ENCODE results near the gene TUBB4B. TPM values are rescaled to one million over a fixed set of nuclear protein-coding genes. Genes with fewer than 3 reads are reported as not detected.
"Not testable (repeated sequence)": the region's sequence is repeated elsewhere in the genome, so short reads cannot be mapped to it uniquely, and the experiment has no call there.

TUBB4B gene
- total RNA-seq, 2 donors from 2014 or later: 332 to 432 TPM

DNA sequence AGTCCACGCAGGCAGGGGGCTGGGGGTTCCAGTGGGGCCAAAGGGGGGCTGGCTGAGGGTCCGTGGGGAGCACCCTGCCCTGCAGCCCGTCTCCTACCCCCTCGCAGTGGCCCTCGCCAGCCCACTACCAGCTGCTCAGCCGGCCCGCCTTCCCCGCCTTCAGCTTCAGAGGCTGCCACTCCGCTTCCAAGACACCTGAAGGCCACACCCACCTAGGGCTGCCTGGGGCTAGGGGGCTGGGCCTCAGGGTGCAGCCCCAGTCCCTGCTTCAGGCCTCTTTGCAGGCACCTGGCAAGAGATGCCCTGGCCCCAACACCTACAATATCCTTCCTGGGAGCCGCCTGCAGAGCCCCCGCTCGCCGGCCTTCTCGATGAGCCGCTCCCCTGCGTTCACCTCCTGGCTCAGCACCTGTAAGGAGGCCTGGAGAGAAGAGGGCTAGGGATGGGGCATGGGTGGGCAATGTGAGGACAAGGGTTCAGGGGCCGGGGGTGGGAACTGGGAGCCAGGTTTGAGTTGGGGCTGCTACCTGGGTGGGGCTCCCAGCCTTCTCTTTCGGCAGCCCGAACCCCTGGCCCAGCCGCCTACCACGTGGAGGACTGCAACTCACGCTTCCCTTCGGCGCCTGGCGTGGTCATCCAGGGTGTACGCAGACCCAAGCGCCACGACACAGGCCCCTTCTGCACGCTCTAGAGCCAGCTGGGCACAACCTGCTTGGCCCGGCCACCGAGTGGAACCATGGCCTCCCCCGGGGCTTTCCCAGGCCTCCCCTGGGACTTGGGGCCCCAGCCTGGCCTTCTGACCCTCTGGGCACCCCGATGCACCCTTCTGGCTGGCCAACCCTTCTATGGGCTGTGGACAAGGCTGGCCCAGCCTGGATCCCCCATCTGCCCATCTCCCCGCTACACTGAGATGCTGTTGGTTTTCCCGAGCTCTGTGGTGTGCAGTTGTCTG is 11.7 kb downstream of the TUBB4B start:
- H3K36me3 Mint-ChIP-seq: no peaks in the 10 kb centered on the region
- H3K27me3 Mint-ChIP-seq: no peaks in the 10 kb centered on the region
- peaks cover 5 to 10% of the 10 kb centered on the region in 2 donors for H3K4me1 Mint-ChIP-seq (ENCODE audit: low read depth in 2 of 2)

DNA sequence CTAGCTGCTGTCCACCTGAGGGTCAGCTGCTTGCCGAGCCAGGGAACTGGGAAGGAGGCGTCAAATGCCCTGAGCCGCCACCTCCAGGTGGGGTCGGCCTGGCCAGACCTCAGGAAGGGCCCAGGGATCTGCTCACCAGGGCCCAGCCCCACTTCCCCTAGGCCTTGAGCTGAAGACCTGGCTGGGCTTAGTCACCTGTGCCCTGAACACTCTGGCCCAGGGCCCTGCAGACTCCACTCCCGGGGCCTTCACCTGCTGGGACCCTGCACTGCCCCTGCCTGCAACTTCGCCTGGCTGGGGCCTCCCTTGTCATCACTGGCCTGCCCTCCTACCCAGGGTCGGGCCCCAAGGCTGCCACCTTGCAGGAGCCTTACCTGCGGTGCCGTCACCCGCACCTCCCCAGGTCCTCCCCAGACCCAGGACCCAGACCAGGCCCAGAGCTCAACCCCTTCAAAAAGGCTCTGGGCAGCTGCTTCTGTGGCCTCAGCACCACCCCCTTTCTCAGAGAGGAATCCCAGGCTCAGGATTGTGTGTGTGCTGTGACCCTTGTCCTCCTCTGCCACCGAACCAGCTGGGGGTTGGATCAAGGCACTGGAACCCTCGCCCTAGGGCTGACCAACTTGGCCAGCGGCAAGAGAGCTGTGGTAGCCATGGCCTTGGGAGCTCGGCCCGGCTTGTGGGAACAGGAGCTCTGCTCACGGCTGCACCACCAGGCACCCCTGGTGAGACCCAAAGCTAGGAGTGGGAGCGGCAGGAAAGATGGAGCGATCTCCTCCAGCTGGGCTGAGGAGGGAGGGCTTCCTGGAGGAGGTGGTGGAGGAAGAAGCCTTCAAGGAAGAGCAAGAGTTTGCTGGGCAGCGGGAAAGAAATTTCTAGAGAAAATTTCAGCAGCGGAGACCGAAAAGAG is 12.9 kb downstream of the TUBB4B start:
- no peaks in the 10 kb centered on the region for H3K27me3 Mint-ChIP-seq
- peak overlapping the region; percentile 83 for H3K4me3 Mint-ChIP-seq
- no peak for ATAC-seq
- no peaks in the 10 kb centered on the region for H3K9me3 Mint-ChIP-seq
- peaks cover 5 to 10% of the 10 kb centered on the region in 2 donors for H3K4me1 Mint-ChIP-seq (ENCODE audit: low read depth in 2 of 2)
- no peak for DNase-seq (ENCODE audit: low spot score)
- H3K27ac Mint-ChIP-seq: peak overlapping the region; percentile 44 to 78
- H3K36me3 Mint-ChIP-seq: no peaks in the 10 kb centered on the region

More for the DNA sequence above, 11.7 kb downstream of the TUBB4B start:
- Mint-ChIP-seq H3K27ac (no peak overlapping the region), H3K9me3 (no peaks in the 10 kb centered on the region), H3K4me3 (no peak overlapping the region)
- no peak for DNase-seq (ENCODE audit: low spot score)
- no peak for ATAC-seq

- Mint-ChIP-seq H3K9me3 (no peaks in the 10 kb centered on the region), H3K4me3 (peak within 1 kb of the TSS; percentile 83), H3K27ac (peak within 1 kb of the TSS; percentile 44 to 78), H3K27me3 (no peaks in the 10 kb centered on the region), H3K4me1 (ENCODE audit: low read depth in 2 of 2) (peaks cover 5 to 10% of the 10 kb centered on the region in 2 donors), H3K36me3 (no peaks in the 10 kb centered on the region)
- DNase-seq (ENCODE audit: low spot score) (peak; percentile 98), ATAC-seq (peak; percentile 91 to 97)
These were observed 13.7 kb downstream of the TUBB4B start, which contains the start of gene NELFB for GRCh38 chr9:137254624-137255447. NELFB (plus strand) TSS chr9:137255327.

DNA sequence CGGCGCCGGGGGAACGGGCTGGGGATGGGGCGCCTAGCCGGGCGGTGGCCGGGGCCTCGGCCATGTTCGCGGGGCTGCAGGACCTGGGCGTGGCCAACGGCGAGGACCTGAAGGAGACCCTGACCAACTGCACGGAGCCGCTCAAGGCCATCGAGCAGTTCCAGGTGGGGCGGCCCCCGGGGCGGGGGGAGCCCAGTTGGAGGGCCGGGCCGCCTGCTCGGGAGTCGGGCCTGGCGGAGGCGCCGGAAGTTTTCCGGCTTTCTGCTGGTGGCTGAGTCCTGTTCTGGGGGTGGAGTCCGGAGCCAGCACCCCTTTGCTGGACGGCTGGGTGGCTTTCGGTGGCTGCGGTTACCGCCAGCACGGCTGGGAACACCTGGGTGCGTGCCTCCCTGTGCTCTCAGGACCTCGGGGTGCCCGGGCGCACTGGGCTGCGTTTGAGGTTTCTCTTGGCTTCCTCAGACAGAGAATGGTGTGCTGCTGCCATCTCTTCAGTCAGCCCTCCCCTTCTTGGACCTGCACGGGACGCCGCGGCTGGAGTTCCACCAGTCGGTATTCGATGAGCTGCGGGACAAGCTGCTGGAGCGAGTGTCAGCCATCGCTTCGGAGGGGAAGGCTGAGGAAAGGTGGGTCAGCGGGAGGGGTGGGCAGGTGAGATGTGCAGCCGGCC is 14.5 kb downstream of the TUBB4B start:
- peaks cover 5 to 10% of the 10 kb centered on the region in 2 donors for H3K4me1 Mint-ChIP-seq (ENCODE audit: low read depth in 2 of 2)
- DNase-seq (ENCODE audit: low spot score) (no peak), ATAC-seq (peak in 1 of 2 donors; percentile 51)
- H3K9me3 Mint-ChIP-seq: no peaks in the 10 kb centered on the region
- peak overlapping the region; percentile 83 for H3K4me3 Mint-ChIP-seq
- no peaks in the 10 kb centered on the region for H3K36me3 Mint-ChIP-seq
- H3K27ac Mint-ChIP-seq: no peak overlapping the region
- no peaks in the 10 kb centered on the region for H3K27me3 Mint-ChIP-seq

DNA sequence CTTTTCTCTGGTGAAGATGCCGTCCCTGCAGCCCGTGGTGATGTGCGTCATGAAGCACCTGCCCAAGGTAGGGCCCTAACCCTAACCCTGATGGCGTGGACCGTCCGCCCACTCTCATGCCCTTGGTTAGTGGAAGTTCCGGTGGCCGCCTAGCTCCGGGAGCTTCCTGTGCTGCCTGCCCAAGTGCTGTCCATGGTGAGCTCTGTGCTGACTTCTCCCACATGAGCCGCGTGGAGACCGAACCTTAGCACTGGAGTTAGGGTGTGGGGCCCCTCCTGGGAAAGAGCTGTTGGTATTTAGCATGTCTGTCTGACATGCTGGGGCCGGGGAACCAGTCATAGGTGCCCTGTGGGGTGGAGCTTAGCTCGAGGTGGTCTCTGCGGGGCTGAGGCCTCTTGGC is 15.3 kb downstream of the TUBB4B start:
- Mint-ChIP-seq H3K4me3 (peak overlapping the region; percentile 83), H3K4me1 (ENCODE audit: low read depth in 2 of 2) (peaks cover 5 to 10% of the 10 kb centered on the region in 2 donors), H3K27ac (no peak overlapping the region), H3K36me3 (no peaks in the 10 kb centered on the region), H3K27me3 (no peaks in the 10 kb centered on the region), H3K9me3 (no peaks in the 10 kb centered on the region)
- ATAC-seq: no peak
- DNase-seq (ENCODE audit: low spot score): no peak

GRCh38 chr9:137256856-137257255 is 15.8 kb downstream of the TUBB4B start:
- no peak overlapping the region for H3K27ac Mint-ChIP-seq
- peak overlapping the region; percentile 15 for H3K4me3 Mint-ChIP-seq
- no peak for DNase-seq (ENCODE audit: low spot score)
- H3K36me3 Mint-ChIP-seq: peaks cover 5% of the 10 kb centered on the region
- H3K4me1 Mint-ChIP-seq (ENCODE audit: low read depth in 2 of 2): peaks cover 5 to 13% of the 10 kb centered on the region in 2 donors
- H3K27me3 Mint-ChIP-seq: no peaks in the 10 kb centered on the region
- no peak for ATAC-seq
- no peaks in the 10 kb centered on the region for H3K9me3 Mint-ChIP-seq

DNA sequence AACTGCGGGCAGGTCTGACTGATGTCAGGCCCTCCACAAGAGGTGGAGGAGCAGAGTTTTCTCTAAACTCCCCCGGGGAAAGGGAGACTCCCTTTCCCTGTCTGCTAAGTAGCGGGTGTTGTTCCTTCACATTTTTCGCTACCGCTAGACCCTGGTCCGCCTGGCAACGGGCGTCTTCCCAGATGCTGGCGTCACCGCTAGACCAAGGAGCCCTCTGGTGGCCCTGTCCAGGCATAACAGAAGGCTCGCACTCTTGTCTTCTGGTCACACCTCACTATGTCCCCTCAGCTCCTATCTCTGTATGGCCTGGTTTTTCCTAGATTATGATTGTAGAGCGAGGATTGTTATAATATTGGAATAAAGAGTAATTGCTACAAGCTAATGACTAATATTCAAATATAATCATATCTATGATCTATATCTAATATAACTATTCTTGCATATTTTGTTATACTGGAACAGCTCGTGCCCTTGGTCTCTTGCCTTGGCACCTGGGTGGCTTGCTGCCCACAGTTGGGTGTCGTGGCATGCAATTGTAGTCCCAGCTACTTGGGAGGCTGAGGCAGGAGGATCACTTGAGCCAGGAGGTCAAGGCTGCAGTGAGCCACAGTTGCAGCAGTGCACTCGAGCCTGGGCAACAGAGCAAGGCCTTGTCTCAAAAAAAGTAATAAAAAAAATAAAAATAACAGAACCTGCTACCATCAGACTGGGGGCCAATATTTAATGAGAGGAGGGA is 21.3 kb downstream of the TUBB4B start:
- H3K9me3 Mint-ChIP-seq; DNase-seq (ENCODE audit: low spot score); H3K4me3 Mint-ChIP-seq; H3K27me3 Mint-ChIP-seq; H3K27ac Mint-ChIP-seq; H3K4me1 Mint-ChIP-seq (ENCODE audit: low read depth in 2 of 2); ATAC-seq; H3K36me3 Mint-ChIP-seq: not testable (repeated sequence)

DNA sequence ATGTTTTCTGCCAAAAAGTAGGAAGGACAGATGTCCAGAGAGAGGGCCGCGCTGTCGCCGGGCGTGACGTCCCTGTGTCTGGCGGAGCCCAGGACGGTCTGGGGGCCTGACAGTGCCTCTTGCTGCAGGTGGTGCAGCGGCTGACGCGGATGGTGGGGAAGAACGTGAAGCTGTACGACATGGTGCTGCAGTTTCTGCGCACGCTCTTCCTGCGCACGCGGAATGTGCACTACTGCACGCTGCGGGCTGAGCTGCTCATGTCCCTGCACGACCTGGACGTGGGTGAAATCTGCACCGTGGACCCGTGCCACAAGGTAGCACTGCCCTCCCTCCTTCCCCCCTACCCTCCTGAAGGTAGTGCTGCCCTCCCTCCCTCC is 21.8 kb downstream of the TUBB4B start:
- no peaks in the 10 kb centered on the region for H3K27me3 Mint-ChIP-seq
- H3K4me1 Mint-ChIP-seq (ENCODE audit: low read depth in 2 of 2): peaks cover 0 to 3% of the 10 kb centered on the region in 2 donors
- no peaks in the 10 kb centered on the region for H3K9me3 Mint-ChIP-seq
- no peak for ATAC-seq
- H3K4me3 Mint-ChIP-seq: no peak overlapping the region
- H3K36me3 Mint-ChIP-seq: peaks cover 5% of the 10 kb centered on the region
- DNase-seq (ENCODE audit: low spot score): no peak
- H3K27ac Mint-ChIP-seq: no peak overlapping the region

GRCh38 chr9:137263506-137263905 is 22.4 kb downstream of the TUBB4B start:
- Mint-ChIP-seq H3K27ac (no peak overlapping the region), H3K4me3 (no peak overlapping the region), H3K9me3 (no peaks in the 10 kb centered on the region), H3K4me1 (ENCODE audit: low read depth in 2 of 2) (peaks cover 3 to 4% of the 10 kb centered on the region in 2 donors), H3K36me3 (peaks cover 8% of the 10 kb centered on the region), H3K27me3 (no peaks in the 10 kb centered on the region)
- DNase-seq (ENCODE audit: low spot score): no peak
- ATAC-seq: no peak

DNA sequence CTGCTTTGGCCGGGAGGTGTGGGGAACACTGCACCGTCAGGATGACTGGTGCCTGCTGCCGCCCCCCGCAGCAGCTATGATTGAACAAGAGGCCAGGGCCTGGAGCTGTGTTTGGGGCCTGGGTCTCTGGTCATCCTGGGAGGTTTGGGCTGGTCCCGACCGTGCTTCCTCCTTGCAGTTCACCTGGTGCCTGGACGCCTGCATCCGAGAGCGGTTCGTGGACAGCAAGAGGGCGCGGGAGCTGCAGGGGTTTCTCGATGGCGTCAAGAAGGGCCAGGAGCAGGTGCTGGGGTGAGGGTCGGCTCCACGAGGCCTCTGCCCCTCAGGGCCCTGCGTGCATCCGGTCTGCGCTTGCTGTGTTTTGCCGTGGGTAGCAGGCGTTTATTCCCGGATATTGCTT is 23.0 kb downstream of the TUBB4B start:
- H3K9me3 Mint-ChIP-seq: no peaks in the 10 kb centered on the region
- H3K27me3 Mint-ChIP-seq: no peaks in the 10 kb centered on the region
- no peak overlapping the region for H3K4me3 Mint-ChIP-seq
- H3K27ac Mint-ChIP-seq: no peak overlapping the region
- peaks cover 7% of the 10 kb centered on the region in 2 donors for H3K4me1 Mint-ChIP-seq (ENCODE audit: low read depth in 2 of 2)
- H3K36me3 Mint-ChIP-seq: peaks cover 12% of the 10 kb centered on the region
- no peak for DNase-seq (ENCODE audit: low spot score)
- no peak for ATAC-seq

- ATAC-seq (no peak), DNase-seq (ENCODE audit: low spot score) (no peak)
- H3K9me3 Mint-ChIP-seq: no peaks in the 10 kb centered on the region
- H3K4me1 Mint-ChIP-seq (ENCODE audit: low read depth in 2 of 2): peaks cover 7 to 10% of the 10 kb centered on the region in 2 donors
- peaks cover 12% of the 10 kb centered on the region for H3K36me3 Mint-ChIP-seq
- no peaks in the 10 kb centered on the region for H3K27me3 Mint-ChIP-seq
- no peak overlapping the region for H3K4me3 Mint-ChIP-seq
- H3K27ac Mint-ChIP-seq: no peak overlapping the region
These were observed 24.5 kb downstream of the TUBB4B start for GRCh38 chr9:137265496-137266161.

DNA sequence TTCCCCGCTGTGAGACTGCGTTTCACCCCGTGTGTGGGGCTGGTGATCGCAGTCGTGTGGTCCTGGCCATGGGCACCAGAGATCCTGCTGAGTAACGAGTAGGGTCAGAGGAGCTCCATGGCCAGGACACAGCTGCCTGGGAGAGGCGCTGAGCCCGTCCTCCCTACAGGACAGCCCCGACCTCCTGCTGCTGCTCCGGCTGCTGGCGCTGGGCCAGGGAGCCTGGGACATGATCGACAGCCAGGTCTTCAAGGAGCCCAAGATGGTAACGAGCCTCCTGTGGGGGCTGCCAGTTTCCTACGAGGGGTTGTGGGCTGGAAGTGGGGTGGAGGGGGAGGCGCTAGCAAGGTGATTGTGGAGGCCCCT is 25.1 kb downstream of the TUBB4B start:
- Mint-ChIP-seq H3K4me1 (ENCODE audit: low read depth in 2 of 2) (peaks cover 7 to 10% of the 10 kb centered on the region in 2 donors), H3K27ac (no peak overlapping the region)

More for the DNA sequence above, 25.1 kb downstream of the TUBB4B start:
- Mint-ChIP-seq H3K36me3 (peaks cover 12% of the 10 kb centered on the region), H3K27me3 (no peaks in the 10 kb centered on the region), H3K4me3 (no peak overlapping the region), H3K9me3 (no peaks in the 10 kb centered on the region)
- ATAC-seq (peak in 1 of 2 donors; percentile 18), DNase-seq (ENCODE audit: low spot score) (no peak)
